Measurements from ENCODE around the gene DOCK7.

The DOCK7 gene

GRCh38 chr1:62415687-62416086, 272.5 kb downstream of the DOCK7 start:
- DNase-seq (ENCODE audit: low read depth): no peak

DNA sequence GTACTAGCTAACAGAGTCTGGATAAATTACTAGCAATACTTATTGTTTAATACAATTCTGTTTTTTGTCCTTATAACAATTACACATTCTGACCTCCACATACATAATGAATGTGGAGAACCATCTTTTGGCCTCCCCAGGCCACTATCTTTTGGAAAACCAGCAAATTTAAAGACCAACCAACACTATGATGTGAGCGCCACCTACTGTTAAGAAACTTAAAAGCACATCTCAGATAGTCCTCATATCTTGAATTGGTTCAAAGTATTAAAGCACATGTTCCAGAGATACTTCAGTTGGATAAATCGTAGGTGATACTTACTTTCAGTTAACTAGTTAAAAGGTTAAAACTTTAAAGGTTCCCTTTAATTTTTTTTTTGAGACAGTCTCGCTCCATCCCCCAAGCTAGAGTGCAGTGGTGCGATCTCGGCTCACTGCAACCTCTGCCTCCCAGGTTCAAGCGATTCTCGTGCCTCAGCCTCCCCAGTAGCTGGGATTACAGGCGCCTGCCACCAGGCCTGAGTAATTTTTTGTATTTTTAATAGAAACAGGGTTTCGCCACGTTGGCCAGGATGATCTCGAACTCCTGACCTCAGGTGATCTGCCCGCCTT, 280.7 kb downstream of the DOCK7 start:
- no peak for DNase-seq (ENCODE audit: low read depth)

- DNase-seq (ENCODE audit: low read depth): no peak
These were observed 281.6 kb downstream of the DOCK7 start for GRCh38 chr1:62406576-62406975.

GRCh38 chr1:62405247-62405646, 282.9 kb downstream of the DOCK7 start:
- DNase-seq (ENCODE audit: low read depth): no peak
